Astrocyte (in vitro differentiated cells and primary cell): ENCODE measurements around the gene CDX1. TPM values are rescaled to one million over a fixed set of nuclear protein-coding genes. Genes with fewer than 3 reads are reported as not detected.

ENCODE experiments used
- DNase-seq: peaks from one replicate; pipeline ENCODE4 v3.0.0-alpha.2; 2010; ENCODE audit warnings: low read depth
- FAIRE-seq: peaks from 2 replicates; lab custom pipeline; 2011; peaks lifted over from hg19 to GRCh38; lab: Jason Lieb, UNC
- H2AFZ ChIP-seq: 2 replicates; pipeline ENCODE4 v1.6.0; 2012; ENCODE audit warnings: low read depth, low read length, inconsistent platforms
- H3K27ac ChIP-seq: 2 replicates; pipeline ENCODE4 v1.5.1; 2011; ENCODE audit warnings: low read depth, low read length, inconsistent platforms
- H3K27me3 ChIP-seq: 2 replicates; pipeline ENCODE4 v1.6.0; 2011; ENCODE audit warnings: low read length, inconsistent platforms; ENCODE audit not compliant: insufficient read depth
- H3K36me3 ChIP-seq: 2 replicates; pipeline ENCODE4 v1.5.1; 2011; ENCODE audit warnings: low read length, inconsistent platforms; ENCODE audit not compliant: insufficient read depth
- H3K4me1 ChIP-seq: 2 replicates; pipeline ENCODE4 v1.5.1; 2011; ENCODE audit warnings: low read length, inconsistent platforms; ENCODE audit not compliant: insufficient read depth
- H3K4me2 ChIP-seq: 2 replicates; pipeline ENCODE4 v1.6.0; 2012; ENCODE audit warnings: low read length, inconsistent platforms
- H3K4me3 ChIP-seq: 2 replicates; pipeline ENCODE4 v1.5.1; 2011; ENCODE audit warnings: low read depth, mild to moderate bottlenecking, low read length, inconsistent platforms; ENCODE audit not compliant: insufficient read depth
- H3K79me2 ChIP-seq: 2 replicates; pipeline ENCODE4 v1.6.0; 2012; ENCODE audit warnings: mild to moderate bottlenecking, low read length, inconsistent platforms; ENCODE audit not compliant: insufficient read depth
- H3K9ac ChIP-seq: 2 replicates; pipeline ENCODE4 v1.6.0; 2012; ENCODE audit warnings: mild to moderate bottlenecking, low read length, inconsistent platforms
- H3K9me3 ChIP-seq: 2 replicates; pipeline ENCODE4 v1.5.1; 2012; ENCODE audit warnings: low read depth, mild to moderate bottlenecking, low read length, inconsistent platforms; ENCODE audit not compliant: insufficient read depth
- H4K20me1 ChIP-seq: 2 replicates; pipeline ENCODE4 v1.6.0; 2012; ENCODE audit warnings: low read length, inconsistent platforms; ENCODE audit not compliant: insufficient read depth
- H3K27ac Mint-ChIP-seq: one replicate; pipeline ENCODE4 v1.8.0; 2021; ENCODE audit warnings: mild to moderate bottlenecking, mixed read lengths; ENCODE audit not compliant: unreplicated experiment
- H3K27me3 Mint-ChIP-seq: one replicate; pipeline ENCODE4 v1.8.0; 2021; ENCODE audit warnings: low read depth, mixed read lengths; ENCODE audit not compliant: unreplicated experiment
- H3K36me3 Mint-ChIP-seq: one replicate; pipeline ENCODE4 v1.8.0; 2021; ENCODE audit warnings: low read depth, mixed read lengths; ENCODE audit not compliant: unreplicated experiment
- H3K4me1 Mint-ChIP-seq: one replicate; pipeline ENCODE4 v1.8.0; 2021; ENCODE audit warnings: low read depth, mixed read lengths; ENCODE audit not compliant: unreplicated experiment
- H3K4me3 Mint-ChIP-seq: one replicate; pipeline ENCODE4 v1.8.0; 2021; ENCODE audit warnings: mild to moderate bottlenecking, moderate library complexity, mixed read lengths; ENCODE audit not compliant: unreplicated experiment
- H3K9me3 Mint-ChIP-seq: one replicate; pipeline ENCODE4 v1.8.0; 2021; ENCODE audit warnings: mild to moderate bottlenecking, mixed read lengths; ENCODE audit not compliant: unreplicated experiment
- EZH2 ChIP-seq: IDR thresholded peaks from 2 replicates; pipeline ENCODE4 v1.6.1; 2012; ENCODE audit warnings: mild to moderate bottlenecking, low read length, inconsistent platforms; ENCODE audit not compliant: insufficient read depth
- total RNA-seq: library from RNA; stranded (reverse); gene quantifications from 2 replicates; pipeline ENCODE4 v1.2.1, GENCODE V29; 2021
- TF ChIP-seq, protein P1 (sequence below): IDR thresholded peaks from 2 replicates; pipeline ENCODE4 v1.5.1; 2011; ENCODE audit warnings: low read depth, mild to moderate bottlenecking, inconsistent platforms, low read length, moderate library complexity; ENCODE audit not compliant: insufficient read depth

Gene CDX1
- total RNA-seq, 1 donor from 2014 or later = not detected

DNA sequence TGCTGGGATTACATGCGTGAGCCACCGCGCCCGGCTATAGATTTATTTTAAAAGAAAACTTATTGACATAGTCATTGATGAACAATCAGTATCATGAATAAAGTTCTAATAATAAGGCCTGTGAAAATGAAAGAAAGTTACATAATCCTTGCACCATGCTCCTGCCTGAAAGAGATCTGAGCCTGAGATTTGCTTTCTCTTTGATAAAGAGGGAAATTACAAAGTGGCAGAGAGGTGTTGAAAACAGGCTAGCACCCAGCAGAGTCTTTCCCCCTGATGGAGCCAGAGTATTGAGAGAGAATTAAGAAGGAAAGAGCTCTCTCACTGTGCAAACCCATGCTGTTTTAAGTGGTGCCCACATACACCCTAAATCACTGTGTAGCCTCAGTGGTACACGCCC, 60.5 kb downstream of the CDX1 start:
- no peak for FAIRE-seq
- H2AFZ ChIP-seq = no peak overlapping the region

DNA sequence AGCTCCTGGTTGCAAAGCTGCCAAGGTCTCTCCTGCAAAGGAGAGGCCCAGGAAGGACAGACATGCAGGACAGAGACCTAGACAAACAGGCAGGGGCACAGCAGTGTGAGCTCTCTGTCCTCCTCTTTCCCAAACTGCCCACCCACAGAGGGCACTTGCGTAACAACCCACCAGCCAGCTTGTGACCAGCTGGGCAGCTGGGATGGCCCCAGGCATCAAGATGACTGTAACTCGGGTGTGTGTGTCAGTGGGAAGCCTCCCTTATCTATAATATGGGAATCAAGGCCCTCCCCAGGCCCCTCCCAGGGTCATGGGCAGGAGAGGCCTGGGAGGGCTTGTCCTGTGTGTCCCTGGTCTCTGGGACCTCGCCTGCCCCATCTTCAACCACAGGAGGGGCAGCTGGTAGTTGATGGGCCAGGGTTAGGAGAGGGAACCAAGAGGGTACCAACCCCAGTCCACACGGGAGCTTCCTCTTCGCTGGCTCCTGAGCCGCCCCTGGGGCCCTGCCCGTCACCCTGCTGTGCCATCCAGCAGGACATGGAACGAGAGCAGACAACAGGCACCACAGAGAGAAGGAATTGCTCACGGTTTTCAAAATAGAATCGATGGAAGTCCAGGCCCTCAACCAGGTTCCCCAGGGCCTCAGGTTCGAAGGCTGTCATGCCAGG, 61.2 kb downstream of the CDX1 start:
- Mint-ChIP-seq H3K27ac (no peak overlapping the region), H3K4me3 (no peak overlapping the region), H3K9me3 (no peaks in the 10 kb centered on the region), H3K4me1 (peaks cover 7% of the 10 kb centered on the region), H3K36me3 (no peaks in the 10 kb centered on the region), H3K27me3 (peaks cover 23% of the 10 kb centered on the region)
- no peak for DNase-seq
- Histone ChIP-seq H3K4me3 (no peak overlapping the region), H2AFZ (no peak overlapping the region), H4K20me1 (no peaks in the 10 kb centered on the region), H3K79me2 (no peaks in the 10 kb centered on the region), H3K4me2 (no peak overlapping the region), H3K36me3 (no peaks in the 10 kb centered on the region), H3K4me1 (no peaks in the 10 kb centered on the region), H3K27ac (no peak overlapping the region), H3K9me3 (no peaks in the 10 kb centered on the region), H3K27me3 (no peaks in the 10 kb centered on the region), H3K9ac (no peak overlapping the region)
- FAIRE-seq = no peak
- TF ChIP-seq, protein P1, sequence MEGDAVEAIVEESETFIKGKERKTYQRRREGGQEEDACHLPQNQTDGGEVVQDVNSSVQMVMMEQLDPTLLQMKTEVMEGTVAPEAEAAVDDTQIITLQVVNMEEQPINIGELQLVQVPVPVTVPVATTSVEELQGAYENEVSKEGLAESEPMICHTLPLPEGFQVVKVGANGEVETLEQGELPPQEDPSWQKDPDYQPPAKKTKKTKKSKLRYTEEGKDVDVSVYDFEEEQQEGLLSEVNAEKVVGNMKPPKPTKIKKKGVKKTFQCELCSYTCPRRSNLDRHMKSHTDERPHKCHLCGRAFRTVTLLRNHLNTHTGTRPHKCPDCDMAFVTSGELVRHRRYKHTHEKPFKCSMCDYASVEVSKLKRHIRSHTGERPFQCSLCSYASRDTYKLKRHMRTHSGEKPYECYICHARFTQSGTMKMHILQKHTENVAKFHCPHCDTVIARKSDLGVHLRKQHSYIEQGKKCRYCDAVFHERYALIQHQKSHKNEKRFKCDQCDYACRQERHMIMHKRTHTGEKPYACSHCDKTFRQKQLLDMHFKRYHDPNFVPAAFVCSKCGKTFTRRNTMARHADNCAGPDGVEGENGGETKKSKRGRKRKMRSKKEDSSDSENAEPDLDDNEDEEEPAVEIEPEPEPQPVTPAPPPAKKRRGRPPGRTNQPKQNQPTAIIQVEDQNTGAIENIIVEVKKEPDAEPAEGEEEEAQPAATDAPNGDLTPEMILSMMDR = no peak
- no peak for TF ChIP-seq EZH2

More for the DNA sequence above, 60.5 kb downstream of the CDX1 start:
- Histone ChIP-seq H4K20me1 (no peaks in the 10 kb centered on the region), H3K79me2 (no peaks in the 10 kb centered on the region), H3K4me2 (no peak overlapping the region), H3K9me3 (no peaks in the 10 kb centered on the region), H3K27ac (no peak overlapping the region), H3K4me3 (no peak overlapping the region), H3K9ac (no peak overlapping the region), H3K27me3 (no peaks in the 10 kb centered on the region), H3K36me3 (no peaks in the 10 kb centered on the region), H3K4me1 (no peaks in the 10 kb centered on the region)
- Mint-ChIP-seq H3K36me3 (no peaks in the 10 kb centered on the region), H3K9me3 (no peaks in the 10 kb centered on the region), H3K27ac (no peak overlapping the region), H3K27me3 (peaks cover 23% of the 10 kb centered on the region), H3K4me1 (peaks cover 7% of the 10 kb centered on the region), H3K4me3 (no peak overlapping the region)
- no peak for TF ChIP-seq EZH2
- TF ChIP-seq, protein P1 = no peak
- DNase-seq = no peak

DNA sequence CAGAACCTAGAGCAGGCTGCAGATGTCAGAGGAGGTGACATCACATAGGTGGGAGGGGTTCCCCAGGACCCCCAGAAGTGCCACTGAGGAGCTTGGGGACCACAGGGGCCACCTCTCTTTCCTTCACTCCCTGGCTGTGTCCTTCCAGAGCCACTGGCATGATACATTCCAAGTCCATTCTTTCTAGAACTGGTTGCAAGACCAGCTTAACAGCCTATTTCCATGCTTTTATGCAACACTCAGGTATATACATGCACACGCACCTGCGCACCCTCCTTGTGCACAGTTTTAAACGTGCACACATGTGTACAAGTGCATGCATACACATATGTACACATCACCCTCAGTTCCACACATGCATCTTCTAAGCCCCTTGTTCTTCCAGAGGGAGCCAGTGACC, 63.0 kb downstream of the CDX1 start:
- Histone ChIP-seq H4K20me1 (no peaks in the 10 kb centered on the region), H3K4me3 (no peak overlapping the region), H3K27ac (no peak overlapping the region), H3K79me2 (no peaks in the 10 kb centered on the region), H3K36me3 (no peaks in the 10 kb centered on the region), H2AFZ (no peak overlapping the region), H3K27me3 (no peaks in the 10 kb centered on the region), H3K4me2 (no peak overlapping the region), H3K9ac (no peak overlapping the region), H3K9me3 (no peaks in the 10 kb centered on the region), H3K4me1 (no peaks in the 10 kb centered on the region)
- Mint-ChIP-seq H3K9me3 (no peaks in the 10 kb centered on the region), H3K36me3 (no peaks in the 10 kb centered on the region), H3K4me1 (peaks cover 3% of the 10 kb centered on the region), H3K27ac (no peak overlapping the region), H3K4me3 (no peak overlapping the region), H3K27me3 (peaks cover 31% of the 10 kb centered on the region)
- TF ChIP-seq EZH2 = no peak
- TF ChIP-seq, protein P1 = no peak
- FAIRE-seq (no peak), DNase-seq (no peak)
